H9 (cell line): ENCODE measurements around the gene ALDH2. TPM values are rescaled to one million over a fixed set of nuclear protein-coding genes. Genes with fewer than 3 reads are reported as not detected.

ENCODE experiments used
- DNase-seq: peaks from one replicate; pipeline ENCODE4 v3.0.0-alpha.2; 2017
- H2AFZ ChIP-seq: one replicate; pipeline ENCODE4 v1.6.1; 2013; ENCODE audit warnings: mild to moderate bottlenecking, low read length, control low read depth, moderate library complexity
- H2AK5ac ChIP-seq: 2 replicates; pipeline ENCODE4 v1.6.1; 2013; ENCODE audit warnings: low read length, control low read depth, mixed read lengths; ENCODE audit not compliant: insufficient read length
- H2BK120ac ChIP-seq: one replicate; pipeline ENCODE4 v1.6.1; 2013; ENCODE audit warnings: low read depth, mild to moderate bottlenecking, low read length, control low read depth, inconsistent platforms; ENCODE audit not compliant: poor library complexity, severe bottlenecking
- H2BK12ac ChIP-seq: 2 replicates; pipeline ENCODE4 v1.6.1; 2013; ENCODE audit warnings: low read length, control low read depth, mixed read lengths, low read depth; ENCODE audit not compliant: insufficient read length
- H2BK15ac ChIP-seq: 2 replicates; pipeline ENCODE4 v1.6.1; 2013; ENCODE audit warnings: low read depth, low read length, control low read depth
- H2BK20ac ChIP-seq: one replicate; pipeline ENCODE4 v1.6.1; 2013; ENCODE audit warnings: low read depth, mild to moderate bottlenecking, low read length, control low read depth, inconsistent platforms; ENCODE audit not compliant: poor library complexity, severe bottlenecking
- H2BK5ac ChIP-seq: 2 replicates; pipeline ENCODE4 v1.6.1; 2013; ENCODE audit warnings: low read length, control low read depth, mixed read lengths; ENCODE audit not compliant: insufficient read length
- H3K14ac ChIP-seq: 2 replicates; pipeline ENCODE4 v1.6.1; 2013; ENCODE audit warnings: low read length, control low read depth; ENCODE audit not compliant: insufficient read depth
- H3K18ac ChIP-seq: 2 replicates; pipeline ENCODE4 v1.6.1; 2013; ENCODE audit warnings: low read depth, mild to moderate bottlenecking, mixed read lengths, low read length, control low read depth; ENCODE audit not compliant: insufficient read length
- H3K23ac ChIP-seq: 2 replicates; pipeline ENCODE4 v1.6.1; 2013; ENCODE audit warnings: low read length, control low read depth, mixed read lengths, low read depth; ENCODE audit not compliant: insufficient read length
- H3K23me2 ChIP-seq: 2 replicates; pipeline ENCODE4 v1.6.1; 2013; ENCODE audit warnings: low read depth, mild to moderate bottlenecking, mixed read lengths, low read length, control low read depth; ENCODE audit not compliant: insufficient read length, poor library complexity, severe bottlenecking
- H3K27ac ChIP-seq: 2 replicates; pipeline ENCODE4 v1.5.1; 2013; ENCODE audit warnings: low read length, control low read depth, mixed read lengths, low read depth; ENCODE audit not compliant: insufficient read length
- H3K27me3 ChIP-seq: 2 replicates; pipeline ENCODE4 v1.6.1; 2013; ENCODE audit warnings: low read length, control low read depth, inconsistent platforms; ENCODE audit not compliant: insufficient read depth
- H3K4ac ChIP-seq: 2 replicates; pipeline ENCODE4 v1.6.1; 2013; ENCODE audit warnings: low read depth, mild to moderate bottlenecking, control low read depth, inconsistent platforms, low read length, moderate library complexity
- H3K4me1 ChIP-seq: 2 replicates; pipeline ENCODE4 v1.6.1; 2013; ENCODE audit warnings: low read length, control low read depth, inconsistent platforms; ENCODE audit not compliant: insufficient read depth
- H3K4me2 ChIP-seq: 2 replicates; pipeline ENCODE4 v1.6.1; 2013; ENCODE audit warnings: low read length, control low read depth, mixed read lengths; ENCODE audit not compliant: insufficient read length, insufficient read depth
- H3K56ac ChIP-seq: 2 replicates; pipeline ENCODE4 v1.6.1; 2013; ENCODE audit warnings: low read depth, mild to moderate bottlenecking, mixed read lengths, low read length, control low read depth; ENCODE audit not compliant: insufficient read length
- H3K79me1 ChIP-seq: 2 replicates; pipeline ENCODE4 v1.6.1; 2013; ENCODE audit warnings: low read depth, mild to moderate bottlenecking, moderate library complexity, low read length, control low read depth, inconsistent platforms; ENCODE audit not compliant: insufficient read depth, poor library complexity, severe bottlenecking
- H3K79me2 ChIP-seq: 2 replicates; pipeline ENCODE4 v1.6.1; 2013; ENCODE audit warnings: low read length, control low read depth, inconsistent platforms; ENCODE audit not compliant: insufficient read depth
- H3K9ac ChIP-seq: 2 replicates; pipeline ENCODE4 v1.6.1; 2013; ENCODE audit warnings: low read length, control low read depth, mixed read lengths; ENCODE audit not compliant: insufficient read length; ENCODE audit errors: extremely low read depth
- H3K9me3 ChIP-seq: one replicate; pipeline ENCODE4 v1.6.1; 2013; ENCODE audit warnings: low read depth, low read length, inconsistent platforms; ENCODE audit not compliant: control insufficient read depth
- H3T11ph ChIP-seq: one replicate; pipeline ENCODE4 v1.6.1; 2013; ENCODE audit warnings: mild to moderate bottlenecking, low read length, control low read depth, inconsistent platforms
- H4K20me1 ChIP-seq: one replicate; pipeline ENCODE4 v1.6.1; 2013; ENCODE audit not compliant: control insufficient read depth, insufficient read length, insufficient read depth
- H4K5ac ChIP-seq: 2 replicates; pipeline ENCODE4 v1.6.1; 2013; ENCODE audit warnings: low read depth, mild to moderate bottlenecking, mixed read lengths, low read length, control low read depth; ENCODE audit not compliant: insufficient read length
- H4K8ac ChIP-seq: replicated peaks from 2 replicates; pipeline ENCODE4 v1.6.1; 2013; ENCODE audit warnings: low read length, control low read depth, mixed read lengths, low read depth; ENCODE audit not compliant: insufficient read length
- H4K91ac ChIP-seq: 2 replicates; pipeline ENCODE4 v1.6.1; 2013; ENCODE audit warnings: low read depth, mild to moderate bottlenecking, moderate library complexity, mixed read lengths, low read length, control low read depth; ENCODE audit not compliant: insufficient read length
- H3K27ac Mint-ChIP-seq, 3 experiments: 2 replicates in 2 of 3; 3 replicates in 1 of 3; pipeline ENCODE4 v1.8.0; 2020 to 2021; ENCODE audit warnings: mixed read lengths in 3 of 3, mild to moderate bottlenecking in 1 of 3, moderate library complexity in 1 of 3
- H3K27me3 Mint-ChIP-seq: 2 replicates; pipeline ENCODE4 v1.8.0; 2021; ENCODE audit warnings: low read depth, mild to moderate bottlenecking, moderate library complexity, mixed read lengths
- H3K36me3 Mint-ChIP-seq, 3 experiments: 2 replicates in 2 of 3; 3 replicates in 1 of 3; pipeline ENCODE4 v1.8.0; 2020 to 2021; ENCODE audit warnings: low read depth in 3 of 3, mixed read lengths in 3 of 3; ENCODE audit not compliant: insufficient read depth in 1 of 3
- H3K4me1 Mint-ChIP-seq, 2 experiments: 2 replicates each; pipeline ENCODE4 v1.8.0; 2020; ENCODE audit warnings: mixed read lengths in 2 of 2
- H3K4me3 Mint-ChIP-seq, 2 experiments: 2 replicates in 1 of 2; 3 replicates in 1 of 2; pipeline ENCODE4 v1.8.0; 2020 to 2021; ENCODE audit warnings: mild to moderate bottlenecking in 2 of 2, mixed read lengths in 2 of 2, moderate library complexity in 1 of 2
- H3K9me3 Mint-ChIP-seq, 2 experiments: 2 replicates in 1 of 2; 3 replicates in 1 of 2; pipeline ENCODE4 v1.8.0; 2020; ENCODE audit warnings: mild to moderate bottlenecking in 2 of 2, mixed read lengths in 2 of 2, moderate library complexity in 1 of 2
- WGBS: extraction: QIAGEN DNeasy Blood & Tissue Kit; methylation state at CpG from one replicate; pipeline ENCODE4 v1.1.7; 2013; ENCODE audit warnings: missing lambda C conversion rate, low lambda C conversion rate, mixed read lengths; ENCODE audit not compliant: insufficient read length; ENCODE audit errors: extremely low coverage; 5-methylcytosine and 5-hydroxymethylcytosine counted together
- total RNA-seq: library from RNA; stranded (reverse); gene quantifications from 2 replicates; pipeline ENCODE4 v1.2.1, GENCODE V29; 2021
- TF ChIP-seq, protein P1 (sequence below): fragments of 200-600 bp; sonication (generic); conservative IDR thresholded peaks from 3 replicates; pipeline ENCODE4 v1.8.0; 2021; ENCODE audit warnings: antibody characterized with exemption, mild to moderate bottlenecking

The ALDH2 gene
- total RNA-seq, 1 experiment from 2014 or later, result 44.0 TPM

GRCh38 chr12:111780615-111781014 lies 13.9 kb downstream of the ALDH2 start:
- Histone ChIP-seq H3K18ac (no peak overlapping the region), H2BK15ac (no peak overlapping the region), H3K23ac (no peak overlapping the region), H3T11ph (no peak overlapping the region), H3K27ac (no peak overlapping the region), H4K8ac (no peak overlapping the region), H2BK12ac (no peak overlapping the region), H3K14ac (no peak overlapping the region), H3K4me1 (no peaks in the 10 kb centered on the region; the same call in 1 of the 2 replicates), H3K9me3 (no peaks in the 10 kb centered on the region), H2BK5ac (no peak overlapping the region), H3K23me2 (no peaks in the 10 kb centered on the region), H3K56ac (no peak overlapping the region), H3K27me3 (no peaks in the 10 kb centered on the region), H3K4me2 (no peak overlapping the region), H3K79me1 (no peaks in the 10 kb centered on the region), H4K20me1 (no peaks in the 10 kb centered on the region), H4K5ac (no peak overlapping the region), H3K4ac (no peak overlapping the region), H4K91ac (no peak overlapping the region), H2BK120ac (no peak overlapping the region), H3K9ac (no peak overlapping the region), H2AK5ac (no peak overlapping the region), H2AFZ (no peak overlapping the region), H2BK20ac (no peak overlapping the region), H3K79me2 (0 out of 2 replicates have a peak, but pooled peaks cover 2% of the 10 kb centered on the region)
- TF ChIP-seq, protein P1, sequence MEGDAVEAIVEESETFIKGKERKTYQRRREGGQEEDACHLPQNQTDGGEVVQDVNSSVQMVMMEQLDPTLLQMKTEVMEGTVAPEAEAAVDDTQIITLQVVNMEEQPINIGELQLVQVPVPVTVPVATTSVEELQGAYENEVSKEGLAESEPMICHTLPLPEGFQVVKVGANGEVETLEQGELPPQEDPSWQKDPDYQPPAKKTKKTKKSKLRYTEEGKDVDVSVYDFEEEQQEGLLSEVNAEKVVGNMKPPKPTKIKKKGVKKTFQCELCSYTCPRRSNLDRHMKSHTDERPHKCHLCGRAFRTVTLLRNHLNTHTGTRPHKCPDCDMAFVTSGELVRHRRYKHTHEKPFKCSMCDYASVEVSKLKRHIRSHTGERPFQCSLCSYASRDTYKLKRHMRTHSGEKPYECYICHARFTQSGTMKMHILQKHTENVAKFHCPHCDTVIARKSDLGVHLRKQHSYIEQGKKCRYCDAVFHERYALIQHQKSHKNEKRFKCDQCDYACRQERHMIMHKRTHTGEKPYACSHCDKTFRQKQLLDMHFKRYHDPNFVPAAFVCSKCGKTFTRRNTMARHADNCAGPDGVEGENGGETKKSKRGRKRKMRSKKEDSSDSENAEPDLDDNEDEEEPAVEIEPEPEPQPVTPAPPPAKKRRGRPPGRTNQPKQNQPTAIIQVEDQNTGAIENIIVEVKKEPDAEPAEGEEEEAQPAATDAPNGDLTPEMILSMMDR, result no peak
- H3K27ac Mint-ChIP-seq, result peak overlapping the region in 1 of 3 experiments; percentile 0; a peak in 1 of 7 replicates
- H3K9me3 Mint-ChIP-seq, result no peaks in the 10 kb centered on the region; a peak in 1 of 5 replicates
- no peak for DNase-seq
- peaks cover 24 to 50% (median 41%) of the 10 kb centered on the region in 3 experiments; a peak in 6 of 7 replicates for H3K36me3 Mint-ChIP-seq
- WGBS, result no CpG with 5 or more reads among the region's 5 CpGs
- H3K4me3 Mint-ChIP-seq, result no peak overlapping the region
- no peaks in the 10 kb centered on the region for H3K27me3 Mint-ChIP-seq
- peaks cover 4 to 6% of the 10 kb centered on the region in 2 experiments for H3K4me1 Mint-ChIP-seq
